H1 (cell line): ENCODE data around the gene PTPRD. TPM values are rescaled to one million over a fixed set of nuclear protein-coding genes. Genes with fewer than 3 reads are reported as not detected.

ENCODE experiments used
- CTCF ChIA-PET: fragments of 300-600 bp; sonication (Branson Sonifier 250); formaldehyde crosslinking; loops from one replicate; lab custom pipeline; 2021; ENCODE audit not compliant: partially characterized antibody; lab: Charles Lee
- POLR2A ChIA-PET: fragments of 300-600 bp; sonication (Branson Sonifier 250); formaldehyde crosslinking; loops from one replicate; lab custom pipeline; 2021; ENCODE audit warnings: inconsistent platforms; ENCODE audit not compliant: partially characterized antibody; lab: Charles Lee
- DNase-seq, 2 experiments: peaks; one replicate each; pipeline versions ENCODE4 v3.0.0 to v3.0.0-alpha.2; 2010 to 2022; ENCODE audit warnings: low spot score in 2 of 2, low read depth in 1 of 2, mixed read lengths in 1 of 2
- FAIRE-seq: peaks from 2 replicates; lab custom pipeline; 2011; peaks lifted over from hg19 to GRCh38; lab: Jason Lieb, UNC
- H2AFZ ChIP-seq: 2 replicates; pipeline ENCODE4 v1.8.1; 2012; ENCODE audit warnings: low read length, inconsistent platforms
- H2AK5ac ChIP-seq: 2 replicates; pipeline ENCODE4 v1.6.1; 2013; ENCODE audit warnings: low read depth, low read length
- H2BK120ac ChIP-seq: replicated peaks from 2 replicates; pipeline ENCODE3; 2013; ENCODE audit warnings: low read depth, low read length, inconsistent platforms
- H2BK12ac ChIP-seq: 2 replicates; pipeline ENCODE4 v1.6.1; 2013; ENCODE audit warnings: low read depth, low read length
- H2BK15ac ChIP-seq: 2 replicates; pipeline ENCODE4 v1.6.1; 2013; ENCODE audit warnings: low read length
- H2BK20ac ChIP-seq: 2 replicates; pipeline ENCODE4 v1.6.1; 2013; ENCODE audit warnings: low read length
- H2BK5ac ChIP-seq: 2 replicates; pipeline ENCODE4 v1.6.1; 2013; ENCODE audit warnings: low read depth, low read length
- H3K14ac ChIP-seq: 2 replicates; pipeline ENCODE4 v1.6.1; 2013; ENCODE audit warnings: inconsistent platforms; ENCODE audit not compliant: insufficient read length
- H3K18ac ChIP-seq: 2 replicates; pipeline ENCODE4 v1.6.1; 2013; ENCODE audit warnings: low read length; ENCODE audit errors: extremely low read depth
- H3K23ac ChIP-seq: 2 replicates; pipeline ENCODE4 v1.6.1; 2013; ENCODE audit warnings: inconsistent platforms; ENCODE audit not compliant: insufficient read length
- H3K23me2 ChIP-seq: 2 replicates; pipeline ENCODE4 v1.6.1; 2013; ENCODE audit warnings: low read depth, low read length
- H3K27ac ChIP-seq: 2 replicates; pipeline ENCODE4 v1.6.1; 2011; ENCODE audit warnings: low read depth, low read length, inconsistent platforms
- H3K27me3 ChIP-seq, 4 experiments: replicated peaks in 1 of 4; 1 replicate in 1 of 4; 2 replicates in 3 of 4; pipeline versions ENCODE4 v1.6.1 to v1.8.1; 2011 to 2013; ENCODE audit warnings: low read length in 3 of 4, mild to moderate bottlenecking in 3 of 4, inconsistent platforms in 2 of 4, mixed read lengths in 2 of 4, moderate library complexity in 1 of 4; ENCODE audit not compliant: control insufficient read depth in 3 of 4, insufficient read depth in 3 of 4; ENCODE audit errors: extremely low read depth in 1 of 4
- H3K36me3 ChIP-seq, 4 experiments: 2 replicates each; pipeline versions ENCODE4 v1.6.1 to v1.8.1; 2011 to 2013; ENCODE audit warnings: mild to moderate bottlenecking in 4 of 4, low read length in 3 of 4, moderate library complexity in 2 of 4, control low read depth in 1 of 4, inconsistent platforms in 1 of 4; ENCODE audit not compliant: insufficient read depth in 4 of 4, control insufficient read depth in 2 of 4
- H3K4ac ChIP-seq: replicated peaks from 2 replicates; pipeline ENCODE3; 2013; ENCODE audit warnings: low read length, low read depth, mixed read lengths, inconsistent platforms; ENCODE audit not compliant: insufficient read length
- H3K4me1 ChIP-seq, 4 experiments: replicated peaks in 1 of 4; 1 replicate in 1 of 4; 2 replicates in 3 of 4; pipeline versions ENCODE4 v1.6.1 to v1.8.1; 2011 to 2013; ENCODE audit warnings: low read length in 3 of 4, inconsistent platforms in 2 of 4, mixed read lengths in 1 of 4; ENCODE audit not compliant: insufficient read depth in 4 of 4, control insufficient read depth in 3 of 4
- H3K4me2 ChIP-seq, 2 experiments: 2 replicates each; pipeline versions ENCODE4 v1.6.1 to v1.8.1; 2011 to 2013; ENCODE audit warnings: low read depth in 2 of 2, low read length in 2 of 2, control low read depth in 1 of 2, inconsistent platforms in 1 of 2, mild to moderate bottlenecking in 1 of 2; ENCODE audit not compliant: insufficient read depth in 1 of 2
- H3K4me3 ChIP-seq, 4 experiments: fragments of 200-600, 300-600 bp in 1 of 4; sonication (generic), shearing (Covaris generic), sonication (Bioruptor Twin) in 1 of 4; 2 replicates each; pipeline versions ENCODE4 v1.5.1 to v1.8.1; 2011 to 2016; ENCODE audit warnings: low read length in 4 of 4, low read depth in 3 of 4, control low read depth in 2 of 4, inconsistent platforms in 2 of 4, mild to moderate bottlenecking in 2 of 4, mixed read lengths in 1 of 4, moderate library complexity in 1 of 4; ENCODE audit not compliant: insufficient read depth in 2 of 4; ENCODE audit errors: extremely low read depth in 1 of 4
- H3K56ac ChIP-seq: replicated peaks from 2 replicates; pipeline ENCODE3; 2013; ENCODE audit warnings: low read depth, mild to moderate bottlenecking, mixed read lengths, low read length, inconsistent platforms; ENCODE audit not compliant: insufficient read length
- H3K79me1 ChIP-seq: 2 replicates; pipeline ENCODE4 v1.6.1; 2013; ENCODE audit warnings: low read depth, low read length, control low read depth
- H3K79me2 ChIP-seq, 2 experiments: 2 replicates each; pipeline versions ENCODE4 v1.6.1 to v1.8.1; 2012 to 2013; ENCODE audit warnings: low read length in 2 of 2, mild to moderate bottlenecking in 2 of 2, inconsistent platforms in 1 of 2; ENCODE audit not compliant: insufficient read depth in 2 of 2, control insufficient read depth in 1 of 2
- H3K9ac ChIP-seq, 4 experiments: replicated peaks in 1 of 4; 1 replicate in 1 of 4; 2 replicates in 3 of 4; pipeline versions ENCODE4 v1.6.1 to v1.8.1; 2011 to 2013; ENCODE audit warnings: low read depth in 3 of 4, low read length in 3 of 4, control low read depth in 2 of 4, mild to moderate bottlenecking in 2 of 4, moderate library complexity in 2 of 4, inconsistent platforms in 1 of 4; ENCODE audit errors: extremely low read depth in 1 of 4
- H3K9me3 ChIP-seq, 2 experiments: 2 replicates each; pipeline versions ENCODE4 v1.6.1 to v1.8.1; 2012 to 2013; ENCODE audit warnings: mild to moderate bottlenecking in 2 of 2, moderate library complexity in 2 of 2, control low read depth in 1 of 2, inconsistent platforms in 1 of 2, low read depth in 1 of 2, low read length in 1 of 2, mixed read lengths in 1 of 2; ENCODE audit not compliant: insufficient read depth in 2 of 2
- H4K20me1 ChIP-seq, 2 experiments: replicated peaks in 1 of 2; 2 replicates each; pipeline versions ENCODE3 to v1.8.1; 2011 to 2013; ENCODE audit warnings: inconsistent platforms in 2 of 2, low read length in 2 of 2, mild to moderate bottlenecking in 1 of 2; ENCODE audit not compliant: insufficient read depth in 2 of 2, control insufficient read depth in 1 of 2
- H4K5ac ChIP-seq: 2 replicates; pipeline ENCODE4 v1.6.1; 2013; ENCODE audit warnings: low read length, low read depth, mixed read lengths, inconsistent platforms; ENCODE audit not compliant: insufficient read length
- H4K8ac ChIP-seq: 2 replicates; pipeline ENCODE4 v1.8.0; 2013; ENCODE audit warnings: mild to moderate bottlenecking, moderate library complexity, low read length, inconsistent platforms; ENCODE audit not compliant: insufficient read depth; ENCODE audit errors: extremely low read depth
- H4K91ac ChIP-seq: replicated peaks from 2 replicates; pipeline ENCODE3; 2013; ENCODE audit warnings: low read length, mixed read lengths, inconsistent platforms; ENCODE audit not compliant: insufficient read length
- BRCA1 ChIP-seq: IDR thresholded peaks from 2 replicates; pipeline ENCODE4 v1.6.1; 2012; ENCODE audit warnings: low read depth, low read length, improper control_type of control experiment
- CREB1 ChIP-seq: IDR thresholded peaks from 2 replicates; pipeline ENCODE4 v1.6.1; 2012; ENCODE audit warnings: inconsistent platforms
- E2F6 ChIP-seq: IDR thresholded peaks from 2 replicates; pipeline ENCODE4 v1.6.1; 2012; ENCODE audit warnings: inconsistent platforms
- HDAC2 ChIP-seq, 2 experiments: fragments of 300-600 bp in 1 of 2; sonication (generic) in 1 of 2; IDR thresholded peaks; 2 replicates each; pipeline ENCODE4 v1.6.1; 2011 to 2012; ENCODE audit warnings: low read depth in 2 of 2, low read length in 2 of 2, mild to moderate bottlenecking in 2 of 2, moderate library complexity in 2 of 2, borderline replicate concordance in 1 of 2, inconsistent platforms in 1 of 2
- JUN ChIP-seq: IDR thresholded peaks from 2 replicates; pipeline ENCODE4 v1.6.1; 2011; ENCODE audit warnings: low read depth, mild to moderate bottlenecking, improper control_type of control experiment, low read length
- MAFK ChIP-seq: IDR thresholded peaks from 2 replicates; pipeline ENCODE4 v1.6.1; 2012; ENCODE audit warnings: low read depth, mild to moderate bottlenecking, improper control_type of control experiment, low read length
- POLR2AphosphoS5 ChIP-seq: IDR thresholded peaks from 2 replicates; pipeline ENCODE4 v1.6.1; 2011; ENCODE audit warnings: low read depth, low read length
- RBBP5 ChIP-seq: IDR thresholded peaks from 2 replicates; pipeline ENCODE4 v1.7.1; 2012; ENCODE audit warnings: low read depth, mild to moderate bottlenecking, inconsistent platforms, low read length, moderate library complexity, borderline replicate concordance
- RFX5 ChIP-seq: IDR thresholded peaks from 2 replicates; pipeline ENCODE4 v1.6.1; 2011; ENCODE audit warnings: low read depth, low read length, improper control_type of control experiment, borderline replicate concordance
- TAF7 ChIP-seq: optimal IDR thresholded peaks from 2 replicates; pipeline ENCODE3; 2011; ENCODE audit warnings: low read depth, mild to moderate bottlenecking, inconsistent platforms, low read length, moderate library complexity, borderline replicate concordance
- TEAD4 ChIP-seq: IDR thresholded peaks from 2 replicates; pipeline ENCODE4 v1.6.1; 2012; ENCODE audit warnings: low read depth, low read length, inconsistent platforms, mixed read lengths
- WGBS, 2 experiments: shearing (Covaris generic) in 1 of 2; methylation state at CpG; one replicate each; pipeline versions ENCODE4 v1.1.6 to v1.1.7; 2013 to 2015; ENCODE audit warnings: low lambda C conversion rate in 2 of 2, mixed read lengths in 2 of 2, inconsistent platforms in 1 of 2, low coverage in 1 of 2, missing lambda C conversion rate in 1 of 2; ENCODE audit not compliant: insufficient replicate concordance in 2 of 2, insufficient coverage in 1 of 2, insufficient read length in 1 of 2; ENCODE audit errors: extremely low coverage in 1 of 2, missing lambda C conversion rate in 1 of 2; 5-methylcytosine and 5-hydroxymethylcytosine counted together
- polyA plus RNA-seq, 7 experiments: library from polyadenylated mRNA; depleted of rRNA in 3 of 7; stranded (reverse) in 5 of 7; unstranded in 2 of 7; fragments of >200 nt in 5 of 7; fragments of 200-250 nt in 2 of 7; gene quantifications; 1 replicate in 5 of 7; 2 replicates in 1 of 7; 4 replicates in 1 of 7; pipeline versions ENCODE4 v1.2.1 to v1.2.3, GENCODE V29; 2011 to 2013; ENCODE audit warnings: missing spikeins in 2 of 7, mixed read lengths in 2 of 7
- total RNA-seq: library from RNA; stranded (reverse); fragmentation: NEBNext Ultra II Directional; extraction: Animal tissue kit (Norgen Biotek cat#: 25700); gene quantifications from 2 replicates; pipeline ENCODE4 v1.2.1, GENCODE V29; 2021

The PTPRD gene
- total and polyA plus RNA-seq, 2 of the 8 experiments (the other 6 are each of a cell fraction or from before 2014, with no cell fraction given): 17.2 to 77.0 TPM

GRCh38 chr9:10008101-10008799 is 604.6 kb downstream of the PTPRD start:
- CTCF ChIA-PET: interaction anchor here (0.8 to 2.9 kb wide), 3 partner anchors 10 to 261 kb away, joined by 4 to 14 read pairs (median 4); no protein-coding TSS in a partner anchor
- POLR2A ChIA-PET: interaction anchor here (0.6 to 1.5 kb wide), 2 partner anchors 9 to 1023 kb away, joined by 4 to 5 read pairs; no protein-coding TSS in a partner anchor
- H3K23me2 ChIP-seq: no peaks in the 10 kb centered on the region
- H3K4me1 ChIP-seq: peaks cover 0 to 10% (median 3%) of the 10 kb centered on the region in 4 experiments; a peak in 5 of 7 replicates
- no peak overlapping the region for H3K14ac ChIP-seq
- H3K27ac ChIP-seq: no peak overlapping the region
- no peaks in the 10 kb centered on the region for H3K79me1 ChIP-seq
- no peak overlapping the region for H3K23ac ChIP-seq
- no peak overlapping the region for H2AK5ac ChIP-seq
- H2BK120ac ChIP-seq: no peak overlapping the region
- no peaks in the 10 kb centered on the region for H3K36me3 ChIP-seq
- H3K4ac ChIP-seq: no peak overlapping the region
- no peaks in the 10 kb centered on the region for H4K20me1 ChIP-seq
- no peak overlapping the region for H4K5ac ChIP-seq
- H2AFZ ChIP-seq: no peak overlapping the region
- H3K4me2 ChIP-seq: peak overlapping the region in 1 of 2 experiments; percentile 34; a peak in 2 of 4 replicates
- H3K9me3 ChIP-seq: no peaks in the 10 kb centered on the region
- H3K56ac ChIP-seq: no peak overlapping the region
- no peak overlapping the region for H3K9ac ChIP-seq
- H2BK15ac ChIP-seq: no peak overlapping the region
- DNase-seq: no peak
- no peaks in the 10 kb centered on the region for H3K79me2 ChIP-seq
- FAIRE-seq: peak; percentile 84
- peak overlapping the region in 1 of 4 experiments; percentile 1; a peak in 1 of 8 replicates for H3K4me3 ChIP-seq
- H2BK5ac ChIP-seq: no peak overlapping the region
- H4K8ac ChIP-seq: no peak overlapping the region
- H3K27me3 ChIP-seq: no peaks in the 10 kb centered on the region
- H4K91ac ChIP-seq: no peak overlapping the region
- no peak overlapping the region for H2BK20ac ChIP-seq
- H3K18ac ChIP-seq: no peak overlapping the region
- 25% methylated on average over 1 of the region's 1 CpG; no CpG with 5 or more reads in 1 of the 2 experiments for WGBS, 2 experiments
- no peak overlapping the region for H2BK12ac ChIP-seq
- TF ChIP-seq JUN (no peak), TEAD4 (peak; percentile 70; the same call in 1 of the 2 replicates), E2F6 (no peak), BRCA1 (no peak), POLR2AphosphoS5 (no peak), TAF7 (no peak), MAFK (no peak), RFX5 (no peak), RBBP5 (no peak), HDAC2 (IDR thresholded peaks at IDR 0.05; ENCODE audit: borderline replicate concordance in 1 of 2, low read depth in 2 of 2, low read length in 2 of 2) (peak in 1 of 2 experiments; percentile 65; a peak in 2 of 4 replicates), CREB1 (no peak)
